NAMALWA (cell line): ENCODE data around the gene KAZALD1.
A peak's percentile ranks its signal among the peaks of the same experiment; 100 is the strongest.

Experiments used
- DNase-seq: peaks from one replicate; pipeline ENCODE4 v3.0.0-alpha.2; 2015; ENCODE audit warnings: low spot score

The KAZALD1 gene

DNA sequence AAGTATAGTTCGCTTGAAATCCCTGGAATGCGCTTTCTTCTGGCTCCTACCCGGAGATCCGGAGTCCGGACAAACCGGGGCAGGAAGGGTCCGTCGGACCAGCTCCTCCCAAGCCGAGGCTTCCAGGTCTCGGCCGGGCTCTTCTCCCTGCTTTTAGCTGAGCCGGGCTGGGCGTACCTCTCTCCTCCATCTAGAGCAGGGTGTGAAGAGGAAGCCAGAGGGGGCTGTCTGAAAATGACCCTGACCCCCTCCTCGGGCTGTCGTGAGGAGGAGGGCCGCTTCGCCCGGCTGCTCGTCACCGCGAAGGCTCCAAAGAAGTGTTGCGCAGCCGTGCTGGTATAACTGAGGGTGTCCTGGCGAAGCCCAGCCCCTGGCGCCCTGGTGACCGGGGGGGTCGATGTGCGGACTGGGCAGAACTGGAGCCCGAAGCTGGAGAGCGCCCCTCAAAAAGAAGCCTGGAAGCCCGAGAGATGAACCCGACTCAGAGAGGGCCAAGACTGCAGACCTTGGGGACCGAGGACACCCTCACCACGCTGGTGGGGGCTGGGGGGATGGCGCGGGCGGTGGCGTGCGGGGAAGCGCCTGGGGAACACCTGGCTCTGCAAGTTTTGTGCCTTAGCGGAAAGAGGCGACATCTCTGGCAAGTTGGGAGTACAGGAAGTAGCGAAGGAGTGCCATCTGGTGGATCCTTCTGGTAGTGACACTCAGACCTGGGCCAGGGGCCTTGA, 5.7 kb downstream of the KAZALD1 start:
- peak; percentile 93 for DNase-seq

- no peak for DNase-seq
Observed at GRCh38 chr10:101069441-101069840, 7.7 kb downstream of the KAZALD1 start.

DNA sequence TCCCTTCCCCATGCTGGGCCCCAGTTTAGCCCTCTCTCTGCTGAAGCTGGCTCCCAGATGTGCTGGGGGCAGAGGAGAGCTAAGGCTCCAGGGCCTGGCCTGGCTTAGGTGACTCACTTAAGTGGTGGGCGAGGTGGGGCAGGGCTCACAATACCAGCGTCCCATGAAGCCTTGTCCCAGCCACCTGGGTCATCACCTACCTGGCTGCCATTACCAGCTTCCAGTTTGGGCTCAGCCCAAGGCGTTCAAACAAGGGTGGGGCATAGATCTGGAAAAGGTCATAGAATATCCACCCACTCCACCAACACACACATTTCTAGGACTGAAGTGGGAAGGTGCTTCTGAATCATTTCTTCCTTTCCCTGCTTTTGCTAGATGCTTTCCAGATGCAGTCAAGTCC, 8.3 kb downstream of the KAZALD1 start:
- no peak for DNase-seq

- peak; percentile 69 for DNase-seq
Observed at GRCh38 chr10:101071267-101071884, 9.6 kb downstream of the KAZALD1 start.

GRCh38 chr10:101071885-101072433, 10.2 kb downstream of the KAZALD1 start:
- no peak for DNase-seq

DNA sequence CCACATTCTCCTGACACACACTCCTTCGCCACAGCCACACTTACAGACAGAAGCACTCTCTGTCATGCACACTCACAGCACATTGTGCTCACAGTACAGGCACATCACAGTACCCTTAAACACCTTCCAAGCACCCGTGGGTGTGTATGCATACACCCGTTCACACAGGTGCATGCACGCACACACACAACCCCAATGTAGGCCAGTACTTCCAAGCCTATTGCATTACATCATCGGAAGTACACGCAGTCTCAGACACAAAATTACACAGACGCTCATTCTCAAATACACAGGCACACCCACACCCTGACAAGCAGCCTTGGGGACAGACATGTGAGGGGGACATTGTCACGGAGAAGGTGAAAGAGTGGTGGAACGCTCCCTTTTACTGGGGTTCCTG, 11.1 kb downstream of the KAZALD1 start:
- DNase-seq = no peak

- DNase-seq = no peak
Observed at GRCh38 chr10:101073631-101074030, 11.8 kb downstream of the KAZALD1 start.

DNA sequence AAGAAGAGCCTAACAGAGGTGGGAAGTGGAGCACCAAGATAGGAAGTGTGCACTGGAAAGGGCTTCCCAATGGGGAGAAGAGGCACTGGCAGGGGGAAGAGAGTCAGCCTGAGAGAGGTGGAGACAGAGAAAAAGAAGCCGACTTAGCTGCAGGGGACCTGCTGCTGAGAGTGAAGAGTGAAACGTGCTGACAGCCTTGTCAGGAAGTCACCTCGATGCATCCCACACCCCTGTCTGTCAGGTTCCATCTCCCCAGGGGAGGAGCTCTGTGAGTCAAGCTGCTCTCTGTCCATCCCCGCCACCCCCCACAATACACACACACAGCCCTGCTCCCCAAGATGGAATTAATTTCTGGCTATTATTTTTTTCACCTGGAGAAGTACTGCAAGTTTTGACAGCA, 14.0 kb downstream of the KAZALD1 start:
- DNase-seq = no peak

GRCh38 chr10:101076630-101077029, 14.8 kb downstream of the KAZALD1 start:
- no peak for DNase-seq

GRCh38 chr10:101079874-101080273, 18.1 kb downstream of the KAZALD1 start:
- DNase-seq = no peak

DNA sequence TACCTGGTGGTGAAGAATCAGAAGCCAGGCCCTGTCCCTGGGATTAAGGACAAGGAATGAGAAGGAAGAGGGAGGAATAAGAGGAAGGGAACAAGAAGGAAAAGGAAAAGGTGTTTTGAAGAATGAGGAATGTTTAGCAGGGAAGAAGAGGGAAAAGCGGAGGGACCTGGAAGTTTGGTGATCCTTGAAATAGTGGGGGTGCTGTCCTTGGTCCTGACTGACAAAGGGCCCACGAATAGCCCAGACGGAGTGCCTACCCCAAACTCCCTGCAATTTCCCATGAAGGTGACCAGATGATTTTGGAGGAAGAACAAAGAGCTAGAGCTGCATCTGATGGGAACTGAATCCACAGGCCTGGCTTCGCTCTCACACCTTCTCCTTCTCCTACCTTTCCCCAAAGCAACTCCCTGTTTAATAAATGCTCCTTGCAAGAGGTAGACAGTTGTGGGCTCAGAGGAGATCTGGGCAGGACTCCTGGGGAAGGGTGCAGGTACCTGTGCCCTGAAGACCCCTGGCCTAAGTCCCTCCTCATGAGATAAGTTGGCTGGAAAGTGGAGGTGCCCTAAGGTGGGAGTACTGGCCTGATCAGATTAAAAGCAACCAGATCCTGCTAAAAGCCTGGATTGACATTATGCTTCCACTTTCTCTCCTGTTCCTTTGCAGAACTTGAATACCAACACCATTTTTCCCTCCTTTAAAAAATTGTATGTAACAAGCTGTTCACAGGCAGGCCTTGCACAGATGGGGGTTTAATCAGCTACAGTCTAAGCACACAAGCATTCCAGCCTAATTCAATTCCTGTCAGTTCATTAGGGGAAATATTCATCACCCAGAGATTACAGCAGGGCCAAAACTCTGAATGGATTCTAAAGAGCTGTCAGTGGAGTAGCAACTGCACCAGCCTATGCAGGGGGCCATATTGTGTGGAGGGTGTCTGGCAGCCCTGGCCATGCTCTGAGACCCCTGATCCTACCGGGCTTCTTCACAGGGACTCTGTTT, 19.4 kb downstream of the KAZALD1 start:
- DNase-seq = no peak

GRCh38 chr10:101085846-101086245, 24.1 kb downstream of the KAZALD1 start:
- no peak for DNase-seq

GRCh38 chr10:101087376-101087775, 25.6 kb downstream of the KAZALD1 start:
- no peak for DNase-seq

GRCh38 chr10:101087965-101088364, 26.2 kb downstream of the KAZALD1 start:
- no peak for DNase-seq

DNA sequence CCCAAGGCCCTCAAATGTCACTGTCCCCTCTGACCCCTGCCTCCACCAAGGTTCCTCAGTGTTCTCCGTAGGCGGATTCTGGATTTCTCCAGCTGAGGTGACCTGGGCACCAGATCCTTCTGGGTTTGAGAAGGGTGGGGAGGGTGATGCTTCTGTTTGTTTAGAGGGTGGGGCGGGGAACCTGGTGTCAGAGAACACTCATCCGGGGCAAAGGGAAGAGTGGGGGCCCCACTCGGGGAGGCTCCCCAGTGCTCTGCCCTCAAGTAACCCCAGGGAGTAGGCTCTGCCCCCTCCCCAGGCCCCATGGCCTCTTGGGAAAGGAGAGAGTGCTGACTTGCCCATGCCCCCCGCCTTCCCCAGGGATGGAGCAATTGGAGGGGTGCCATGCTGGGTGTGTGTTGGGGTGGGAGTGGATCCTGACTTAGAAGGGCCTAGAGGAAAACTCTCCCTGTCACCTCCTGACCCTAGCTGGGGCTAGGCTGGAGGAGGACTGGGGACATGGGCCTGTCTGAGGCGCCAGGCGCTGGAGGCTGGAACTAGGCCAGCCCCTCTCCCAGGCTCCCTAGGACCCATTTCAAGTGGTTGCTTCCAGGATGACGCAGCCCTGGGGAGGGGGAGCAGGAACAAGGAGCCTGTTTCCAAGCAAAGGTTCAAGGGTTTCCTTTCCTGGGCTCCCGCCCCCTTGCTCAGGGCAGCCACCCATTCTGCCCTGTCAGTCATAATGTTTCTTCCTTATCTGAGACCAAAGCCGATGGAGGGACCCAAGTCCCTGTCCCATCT, 27.9 kb downstream of the KAZALD1 start:
- no peak for DNase-seq

GRCh38 chr10:101090597-101090996, 28.8 kb downstream of the KAZALD1 start:
- DNase-seq = no peak

- no peak for DNase-seq
Observed at GRCh38 chr10:101091546-101092290, 29.9 kb downstream of the KAZALD1 start.

DNA sequence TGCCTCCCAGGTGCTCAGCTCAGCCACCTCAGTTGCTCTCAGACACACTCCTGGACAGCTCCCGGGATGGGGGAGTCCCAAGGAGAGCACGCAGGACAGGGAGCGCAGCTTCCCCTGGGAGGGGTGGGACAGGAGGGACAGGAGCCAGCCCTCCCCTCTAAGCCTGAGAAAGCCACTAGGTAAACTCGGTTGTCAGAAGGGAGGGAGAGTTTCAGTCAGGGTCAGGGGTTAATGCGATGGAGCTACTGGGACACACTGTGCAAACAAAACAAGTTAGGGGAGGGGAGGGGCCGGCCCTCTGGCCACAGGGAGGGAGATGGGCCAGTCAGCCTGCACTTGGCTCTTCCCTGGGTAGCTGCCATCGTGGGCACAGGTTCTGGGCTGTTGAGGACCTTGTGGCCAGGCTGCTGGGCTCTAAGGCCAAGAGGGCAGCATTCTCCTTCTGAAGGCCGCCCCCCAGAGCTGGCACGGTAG, 31.1 kb downstream of the KAZALD1 start:
- no peak for DNase-seq

DNA sequence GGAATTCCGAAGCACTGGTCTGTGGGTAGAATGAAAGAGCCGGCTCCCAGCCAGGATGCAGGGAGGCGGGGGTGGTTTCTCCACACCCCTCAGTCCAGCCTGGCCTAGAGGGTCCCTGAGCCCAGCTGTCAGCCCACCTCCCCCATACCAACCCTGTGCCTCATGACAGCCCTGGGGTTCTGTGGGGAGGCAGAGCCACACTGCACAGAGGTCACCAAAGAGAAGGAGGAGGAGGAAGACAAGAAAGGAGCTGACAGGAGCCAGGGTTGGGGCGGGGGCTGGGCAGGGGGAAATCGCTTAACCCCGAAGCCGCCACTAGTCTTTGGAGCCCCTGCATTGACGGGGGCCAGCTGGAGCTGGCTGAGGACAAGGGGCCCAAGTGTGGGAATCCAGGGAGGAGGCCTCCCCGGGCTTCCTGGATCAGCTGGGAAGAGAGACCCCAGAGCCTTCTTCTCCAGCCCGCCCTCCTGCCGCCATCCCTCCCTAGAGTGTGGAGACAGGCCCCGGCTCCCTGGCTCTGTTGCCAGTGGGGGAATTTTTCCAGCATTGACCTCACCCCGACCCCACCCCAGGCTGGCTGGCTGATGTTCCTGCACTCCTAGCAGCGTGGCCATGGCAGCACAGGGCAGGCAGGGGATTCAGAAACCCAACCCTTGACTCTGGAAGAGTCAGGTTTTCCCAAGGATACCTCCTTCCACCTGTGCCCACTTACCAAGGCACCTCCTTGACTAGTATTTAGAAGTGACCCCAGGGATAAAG, 32.5 kb downstream of the KAZALD1 start:
- DNase-seq = no peak

- no peak for DNase-seq
Observed at GRCh38 chr10:101095004-101095403, 33.2 kb downstream of the KAZALD1 start.
